GM21825 (cell line): ENCODE data around the gene SZT2.

Source experiments
- ATAC-seq: cut with Tn5 transposase; IDR thresholded peaks from one replicate; pipeline ENCODE4 v1.9.1; 2021; ENCODE audit warnings: mild to moderate bottlenecking, moderate library complexity; ENCODE audit not compliant: unreplicated experiment

The SZT2 gene

DNA sequence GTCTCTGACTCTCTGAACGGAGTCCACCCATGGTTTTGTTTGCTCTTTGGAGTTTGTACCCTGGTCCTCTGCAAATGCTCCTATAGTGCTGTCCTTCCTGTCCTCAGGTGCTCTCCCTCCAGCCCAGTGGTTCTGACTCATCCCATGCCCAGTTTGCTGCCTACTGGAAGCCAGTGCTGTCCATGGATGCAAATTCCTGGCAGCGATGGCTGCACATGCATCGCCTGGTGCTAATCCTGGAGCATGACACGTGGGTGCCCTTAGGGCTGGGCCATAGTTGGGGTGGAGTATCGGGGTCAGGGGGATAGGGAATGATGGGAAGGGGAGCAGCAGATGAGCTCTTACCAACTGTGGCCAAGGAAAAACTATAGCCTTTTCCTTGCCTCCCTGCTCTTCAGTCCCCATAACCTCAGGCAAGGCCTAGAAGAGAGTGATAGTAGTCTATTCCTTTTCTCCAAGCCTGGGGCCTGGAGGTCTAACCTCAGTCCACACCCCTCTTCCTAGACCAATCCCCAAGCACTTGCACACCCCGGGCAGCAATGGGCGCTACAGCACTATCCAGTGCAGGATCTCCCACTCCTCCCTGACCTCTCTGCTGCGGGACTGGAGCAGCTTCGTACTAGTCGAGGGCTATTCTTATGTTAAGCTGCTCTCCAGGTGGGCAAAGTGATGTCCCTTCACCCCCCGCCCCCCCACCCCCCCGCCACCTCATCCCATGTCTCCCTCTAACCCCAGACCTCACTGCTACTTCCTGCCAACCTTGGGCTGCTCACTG, 32.5 kb downstream of the SZT2 start:
- no peak for ATAC-seq

DNA sequence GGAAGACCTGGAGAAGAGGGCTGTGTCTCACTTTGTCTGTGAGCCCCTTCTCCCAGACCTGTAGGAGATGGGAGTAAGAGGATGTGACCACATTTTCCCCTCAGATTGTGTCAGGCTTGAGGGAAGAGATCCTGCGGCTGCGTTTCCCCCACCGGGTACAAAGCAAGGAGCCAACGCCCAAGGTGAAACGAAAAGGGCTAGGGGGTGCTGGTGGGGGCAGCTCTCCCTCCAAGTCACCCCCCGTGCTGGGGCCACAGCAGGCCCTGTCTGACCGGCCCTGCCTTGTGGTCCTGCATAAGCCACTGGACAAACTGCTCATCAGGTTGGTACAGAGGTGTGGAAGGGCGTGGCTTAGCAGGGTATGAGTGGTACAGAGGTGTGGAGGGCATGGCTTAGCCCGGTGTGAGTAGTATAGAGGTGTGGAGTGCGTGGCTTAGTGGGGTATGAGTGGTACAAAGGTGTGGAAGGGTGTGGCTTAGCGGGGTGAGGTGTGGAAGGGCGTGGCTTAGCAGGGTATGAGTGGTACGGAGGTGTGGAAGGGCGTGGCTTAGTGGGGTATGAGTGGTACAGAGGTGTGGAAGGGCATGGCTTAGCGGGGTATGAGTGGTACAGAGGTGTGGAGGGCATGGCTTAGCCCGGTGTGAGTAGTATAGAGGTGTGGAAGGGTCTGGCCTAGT, 33.4 kb downstream of the SZT2 start:
- ATAC-seq, result no peak

GRCh38 chr1:43423672-43424550, 34.2 kb downstream of the SZT2 start:
- ATAC-seq, result no peak

GRCh38 chr1:43425045-43425444, 35.3 kb downstream of the SZT2 start:
- ATAC-seq, result no peak

- no peak for ATAC-seq
Observed at GRCh38 chr1:43426221-43426620, 36.5 kb downstream of the SZT2 start.

DNA sequence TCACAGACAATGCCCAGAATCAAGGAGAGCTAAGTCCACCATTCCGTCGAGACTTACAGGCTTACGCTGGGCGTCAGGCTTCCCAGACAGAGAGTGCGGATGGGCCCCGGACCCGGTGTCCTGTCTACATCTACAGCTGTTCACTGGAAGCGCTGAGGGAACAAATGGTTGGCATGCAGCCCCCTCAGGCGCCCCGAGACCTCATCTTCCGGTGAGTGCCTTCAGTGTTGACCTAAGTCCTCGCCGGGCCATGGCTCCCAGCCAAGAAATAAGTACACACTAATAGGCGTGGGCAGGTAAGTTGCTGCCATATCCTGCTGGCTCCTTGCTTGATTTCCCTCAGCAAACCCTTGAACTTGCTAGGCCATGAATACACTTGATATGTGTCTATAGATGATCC, 37.8 kb downstream of the SZT2 start:
- ATAC-seq, result no peak

- no peak for ATAC-seq
Observed at GRCh38 chr1:43427941-43428340, 38.2 kb downstream of the SZT2 start.

GRCh38 chr1:43430831-43431230, 41.1 kb downstream of the SZT2 start:
- ATAC-seq, result no peak

GRCh38 chr1:43431676-43432075, 42.0 kb downstream of the SZT2 start:
- no peak for ATAC-seq

- ATAC-seq, result no peak
Observed at GRCh38 chr1:43432171-43432860, 42.6 kb downstream of the SZT2 start.

DNA sequence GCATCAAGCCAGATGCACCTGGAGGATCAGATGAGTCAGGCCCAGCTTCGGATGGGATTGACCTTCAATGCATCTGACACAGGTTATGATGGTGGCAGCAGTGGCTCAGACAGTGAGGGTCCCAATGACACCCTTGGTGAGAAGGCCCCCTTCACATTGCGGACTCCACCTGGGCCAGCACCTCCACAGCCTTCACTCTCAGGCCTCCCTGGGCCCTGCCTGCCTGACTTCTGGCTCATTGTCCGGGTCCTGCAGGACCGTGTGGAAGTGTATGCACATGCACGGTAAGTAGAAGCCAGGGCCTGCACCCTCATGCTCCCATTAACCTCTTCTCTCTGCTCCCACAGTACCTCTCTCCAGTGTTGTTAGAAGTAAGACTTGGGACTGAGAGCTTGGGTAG, 43.2 kb downstream of the SZT2 start:
- ATAC-seq, result no peak

DNA sequence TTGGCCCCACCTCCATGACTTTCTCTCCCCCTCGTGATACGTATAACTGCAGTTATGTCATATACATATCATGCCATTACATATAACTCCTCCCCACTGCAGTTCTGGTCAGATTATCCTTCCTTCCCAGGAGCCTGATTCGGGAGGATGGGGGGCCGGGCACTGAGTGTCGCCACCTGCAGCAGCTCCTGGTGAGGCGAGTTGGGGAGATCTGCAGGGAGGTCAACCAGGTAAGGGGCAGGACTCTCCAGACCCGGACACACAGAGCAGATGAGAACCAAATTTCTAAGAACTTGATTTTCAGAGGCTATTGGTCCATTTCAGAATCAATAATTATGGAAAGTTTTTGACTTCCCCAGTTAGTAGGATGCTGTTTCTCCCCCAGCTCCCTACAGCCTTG, 44.6 kb downstream of the SZT2 start:
- ATAC-seq, result no peak

- ATAC-seq, result no peak
Observed at GRCh38 chr1:43435146-43436145, 45.7 kb downstream of the SZT2 start.

- no peak for ATAC-seq
Observed at GRCh38 chr1:43436371-43436770, 46.7 kb downstream of the SZT2 start.

DNA sequence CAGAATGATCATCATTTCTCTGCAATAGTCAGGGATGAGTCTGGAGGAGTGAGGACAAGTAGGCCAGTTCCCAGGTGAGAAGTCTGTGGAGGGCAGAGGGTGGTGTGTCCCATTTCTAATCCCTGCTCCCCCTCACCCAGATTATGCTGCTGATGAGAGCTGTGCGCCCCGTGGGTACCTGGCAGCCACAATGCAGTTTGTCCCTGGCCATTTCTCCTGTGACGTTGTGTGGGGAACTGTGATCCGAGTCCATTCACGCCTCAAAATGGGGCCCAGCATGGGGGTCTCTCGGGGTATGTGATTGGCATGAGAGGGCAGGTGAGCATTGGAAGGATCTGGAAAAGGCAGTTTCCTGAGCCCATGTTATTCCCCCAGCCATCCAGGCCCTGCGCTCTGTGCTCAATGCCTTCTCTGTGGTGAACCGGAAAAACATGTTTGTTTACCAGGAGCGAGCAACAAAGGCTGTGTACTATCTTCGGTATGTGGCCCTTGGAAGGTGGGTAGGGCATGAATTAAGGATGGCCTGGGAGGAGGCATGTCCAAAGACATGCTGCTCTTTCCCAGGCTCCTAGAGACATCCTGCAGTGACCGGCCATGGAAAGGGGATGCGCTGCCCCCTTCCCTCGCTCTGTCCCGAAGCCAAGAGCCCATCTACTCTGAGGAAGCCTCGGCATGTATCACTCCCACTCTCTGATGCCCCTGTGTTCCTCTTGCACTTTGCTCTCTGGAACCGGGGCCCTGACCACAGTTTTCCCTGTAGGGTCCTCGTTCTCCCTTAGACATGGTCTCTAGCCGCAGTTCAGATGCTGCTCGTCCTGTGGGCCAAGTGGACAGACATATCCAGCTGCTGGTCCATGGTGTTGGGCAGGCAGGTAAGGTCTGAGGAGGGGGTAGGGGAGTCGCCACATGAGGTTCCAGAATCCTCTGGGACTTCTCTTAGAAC, 47.6 kb downstream of the SZT2 start:
- no peak for ATAC-seq

- no peak for ATAC-seq
Observed at GRCh38 chr1:43438006-43438405, 48.3 kb downstream of the SZT2 start.

GRCh38 chr1:43438576-43438952, 48.9 kb downstream of the SZT2 start:
- ATAC-seq, result no peak

GRCh38 chr1:43438953-43439581, 49.4 kb downstream of the SZT2 start:
- ATAC-seq, result no peak
